ENCODE data around the gene FAM83E.

DNA sequence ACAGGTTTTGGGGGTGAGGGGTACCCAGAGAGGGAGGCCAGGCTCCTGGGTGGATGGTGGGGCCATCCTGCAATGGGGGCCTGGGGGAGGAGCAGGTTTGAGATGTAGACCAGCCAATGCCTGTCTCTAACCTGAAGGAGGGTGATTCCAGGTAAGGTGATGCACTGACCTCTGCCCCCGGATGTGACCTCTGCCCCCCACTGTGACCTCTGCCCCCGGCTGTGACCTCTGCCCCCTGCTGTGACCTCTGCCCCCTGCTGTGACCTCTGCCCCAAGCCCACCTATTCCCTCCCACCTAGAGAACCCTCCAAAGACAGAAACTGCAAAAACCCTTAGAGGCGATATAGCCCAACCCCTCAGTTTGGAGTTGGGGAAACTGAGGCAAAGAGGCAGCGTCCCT lies 18.6 kb downstream of the FAM83E start:
- TF ChIP-seq POLR2AphosphoS5 (IDR thresholded peaks at IDR 0.05) = no peak
- TF ChIP-seq, protein P1, sequence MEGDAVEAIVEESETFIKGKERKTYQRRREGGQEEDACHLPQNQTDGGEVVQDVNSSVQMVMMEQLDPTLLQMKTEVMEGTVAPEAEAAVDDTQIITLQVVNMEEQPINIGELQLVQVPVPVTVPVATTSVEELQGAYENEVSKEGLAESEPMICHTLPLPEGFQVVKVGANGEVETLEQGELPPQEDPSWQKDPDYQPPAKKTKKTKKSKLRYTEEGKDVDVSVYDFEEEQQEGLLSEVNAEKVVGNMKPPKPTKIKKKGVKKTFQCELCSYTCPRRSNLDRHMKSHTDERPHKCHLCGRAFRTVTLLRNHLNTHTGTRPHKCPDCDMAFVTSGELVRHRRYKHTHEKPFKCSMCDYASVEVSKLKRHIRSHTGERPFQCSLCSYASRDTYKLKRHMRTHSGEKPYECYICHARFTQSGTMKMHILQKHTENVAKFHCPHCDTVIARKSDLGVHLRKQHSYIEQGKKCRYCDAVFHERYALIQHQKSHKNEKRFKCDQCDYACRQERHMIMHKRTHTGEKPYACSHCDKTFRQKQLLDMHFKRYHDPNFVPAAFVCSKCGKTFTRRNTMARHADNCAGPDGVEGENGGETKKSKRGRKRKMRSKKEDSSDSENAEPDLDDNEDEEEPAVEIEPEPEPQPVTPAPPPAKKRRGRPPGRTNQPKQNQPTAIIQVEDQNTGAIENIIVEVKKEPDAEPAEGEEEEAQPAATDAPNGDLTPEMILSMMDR (IDR thresholded peaks at IDR 0.05) = no peak

Data from upper lobe of left lung (tissue), 4 donors.